ENCODE results near the gene PILRB. TPM values are rescaled to one million over a fixed set of nuclear protein-coding genes. Genes with fewer than 3 reads are reported as not detected.
"Not testable (repeated sequence)": the region's sequence is repeated elsewhere in the genome, so short reads cannot be mapped to it uniquely, and the experiment has no call there.

The PILRB gene
- total and polyA plus RNA-seq, 3 experiments from 2014 or later = 18.1 to 33.7 (median 33.5) TPM

DNA sequence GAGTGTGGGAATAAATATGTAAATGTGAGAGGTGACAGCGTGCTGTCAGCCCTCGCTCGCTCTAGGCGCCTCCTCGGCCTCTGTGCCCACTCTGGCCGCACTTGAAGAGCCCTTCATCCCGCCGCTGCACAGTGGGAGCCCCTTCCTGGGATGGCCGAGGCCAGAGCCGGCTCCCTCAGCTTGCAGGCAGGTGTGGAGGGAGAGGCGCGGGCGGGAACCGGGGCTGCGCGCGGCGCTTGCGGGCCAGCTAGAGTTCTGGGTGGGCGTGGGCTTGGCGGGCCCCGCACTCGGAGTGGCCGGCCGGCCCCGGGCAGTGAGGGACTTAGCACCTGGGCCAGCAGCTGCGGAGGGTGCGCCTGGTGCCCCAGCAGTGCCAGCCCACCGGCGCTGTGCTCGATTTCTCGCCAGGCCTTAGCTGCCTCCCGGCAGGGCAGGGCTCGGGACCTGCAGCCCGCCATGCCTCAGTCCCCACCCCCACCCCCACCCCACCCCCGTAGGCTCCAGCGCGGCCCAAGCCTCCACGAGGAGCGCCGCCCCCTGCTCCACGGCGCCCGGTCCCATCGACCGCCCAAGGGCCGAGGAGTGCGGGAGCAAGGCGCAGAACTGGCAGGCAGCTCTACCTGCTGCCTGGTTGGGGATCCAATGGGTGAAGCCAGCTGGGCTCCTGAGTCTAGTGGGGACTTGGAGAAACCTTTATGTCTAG, 23.8 kb downstream of the PILRB start:
- H3K9me3 Mint-ChIP-seq; H3K36me3 Mint-ChIP-seq; H3K27ac Mint-ChIP-seq; H3K4me3 Mint-ChIP-seq; H3K4me1 Mint-ChIP-seq; H3K27me3 ChIP-seq (ENCODE audit: insufficient read depth, low read length, poor library complexity, severe bottlenecking); H3K27me3 Mint-ChIP-seq; H3K4me1 ChIP-seq (ENCODE audit: insufficient read depth, low read length); DNase-seq; H3K4me3 ChIP-seq (ENCODE audit: low read length); H3K27ac ChIP-seq (ENCODE audit: low read depth, low read length); H3K9me3 ChIP-seq (ENCODE audit: low read length); H3K36me3 ChIP-seq (ENCODE audit: insufficient read depth, low read length): not testable (repeated sequence)
- ChIA-PET CTCF (interaction anchor here (0.8 kb wide), 2 partner anchors 12 to 25 kb away, joined by 3 to 4 read pairs; no protein-coding TSS in a partner anchor), POLR2A (interaction anchor here (0.5 to 0.6 kb wide), 2 partner anchors 241 to 299 kb away, joined by 3 to 5 read pairs; no protein-coding TSS in a partner anchor)

DNA sequence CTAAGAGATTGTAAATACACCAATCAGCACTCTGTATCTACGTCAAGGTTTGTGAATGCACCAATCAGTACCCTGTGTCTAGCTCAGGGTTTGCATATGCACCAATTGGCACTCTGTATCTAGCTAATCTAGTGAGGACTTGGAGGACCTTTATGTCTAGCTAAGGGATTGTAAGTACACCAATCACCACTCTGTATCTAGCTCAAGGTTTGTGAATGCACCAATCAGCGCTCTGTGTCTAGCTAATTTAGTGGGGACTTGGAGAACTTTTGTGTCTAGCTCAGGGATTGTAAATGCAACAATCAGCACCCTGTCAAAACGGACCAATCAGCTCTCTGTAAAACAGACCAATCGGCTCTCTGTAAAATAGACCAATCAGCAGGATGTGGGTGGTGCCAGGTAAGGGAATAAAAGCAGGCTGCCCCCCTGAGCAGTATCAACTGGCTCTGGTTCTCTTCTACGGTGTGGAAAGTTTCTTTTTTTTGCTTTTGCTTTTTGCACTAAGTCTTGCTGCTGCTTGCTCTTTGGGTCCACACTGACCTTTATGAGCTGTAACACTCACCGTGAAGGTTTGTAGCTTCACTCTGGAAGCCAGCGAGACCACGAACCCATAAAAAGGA, 24.4 kb downstream of the PILRB start:
- H3K27me3 Mint-ChIP-seq; H3K36me3 ChIP-seq (ENCODE audit: insufficient read depth, low read length); H3K27me3 ChIP-seq (ENCODE audit: insufficient read depth, low read length, poor library complexity, severe bottlenecking); H3K27ac ChIP-seq (ENCODE audit: low read depth, low read length); H3K4me1 Mint-ChIP-seq; DNase-seq; H3K9me3 Mint-ChIP-seq; H3K4me1 ChIP-seq (ENCODE audit: insufficient read depth, low read length); H3K4me3 ChIP-seq (ENCODE audit: low read length); H3K9me3 ChIP-seq (ENCODE audit: low read length); H3K36me3 Mint-ChIP-seq: not testable (repeated sequence)
- peak overlapping the region in 2 of 7 donors; percentile 8 to 50 for H3K4me3 Mint-ChIP-seq
- ChIA-PET CTCF (interaction anchor here (0.8 kb wide), 1 partner anchor 24 kb away, joined by 4 read pairs; no protein-coding TSS in a partner anchor), POLR2A (interaction anchor here (0.6 kb wide), 1 partner anchor 300 kb away, joined by 3 read pairs; no protein-coding TSS in a partner anchor)
- peak overlapping the region in 3 of 8 donors; percentile 38 to 51 (median 43) for H3K27ac Mint-ChIP-seq

DNA sequence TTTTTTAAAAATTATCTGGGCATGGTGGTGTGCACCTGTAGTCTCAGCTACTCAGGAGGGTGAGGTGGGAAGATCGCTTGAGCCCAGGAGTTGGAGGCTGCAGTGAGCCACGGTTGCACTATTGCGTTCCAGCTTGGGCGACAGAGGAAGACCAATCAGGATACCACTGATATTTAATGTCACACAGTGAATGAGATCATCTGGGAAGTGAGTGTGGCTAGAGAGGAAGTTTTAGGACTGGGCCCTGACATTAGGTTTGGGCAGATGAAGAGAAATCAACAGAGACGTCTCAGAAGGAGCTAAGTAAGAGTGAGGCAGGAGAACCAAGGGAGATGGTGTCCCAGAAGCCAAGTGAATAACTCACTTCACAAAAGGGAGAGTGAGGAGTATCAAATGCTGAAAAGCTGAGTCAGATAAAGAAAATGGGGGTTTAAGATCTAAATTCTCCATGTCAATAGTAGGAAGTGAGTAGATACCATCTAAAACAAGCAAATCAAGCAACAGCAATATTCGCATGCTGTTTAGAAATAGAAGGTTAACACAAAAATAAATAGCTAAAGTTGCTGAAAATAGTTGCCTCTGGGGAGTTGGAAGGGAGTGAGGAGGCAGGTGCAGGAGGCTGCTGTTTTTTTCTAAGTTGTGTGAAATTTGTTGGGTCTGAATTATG, 26.8 kb downstream of the PILRB start:
- H3K27ac ChIP-seq (ENCODE audit: low read depth, low read length) = no peak overlapping the region
- DNase-seq = no peak
- peaks cover 3 to 10% of the 10 kb centered on the region in 2 donors for H3K27me3 Mint-ChIP-seq
- POLR2A ChIA-PET = no interaction called here
- H3K36me3 Mint-ChIP-seq = no peaks in the 10 kb centered on the region
- no peaks in the 10 kb centered on the region for H3K4me1 ChIP-seq (ENCODE audit: insufficient read depth, low read length)
- peak overlapping the region in 1 of 8 donors; percentile 15 for H3K27ac Mint-ChIP-seq
- H3K36me3 ChIP-seq (ENCODE audit: insufficient read depth, low read length) = no peaks in the 10 kb centered on the region
- H3K9me3 Mint-ChIP-seq = no peaks in the 10 kb centered on the region
- H3K9me3 ChIP-seq (ENCODE audit: low read length) = no peaks in the 10 kb centered on the region
- CTCF ChIA-PET = no interaction called here
- no peak overlapping the region for H3K4me3 ChIP-seq (ENCODE audit: low read length)
- H3K27me3 ChIP-seq (ENCODE audit: insufficient read depth, low read length, poor library complexity, severe bottlenecking) = no peaks in the 10 kb centered on the region
- H3K4me1 Mint-ChIP-seq = peaks cover 0 to 7% (median 3%) of the 10 kb centered on the region in 3 donors
- H3K4me3 Mint-ChIP-seq = no peak overlapping the region

DNA sequence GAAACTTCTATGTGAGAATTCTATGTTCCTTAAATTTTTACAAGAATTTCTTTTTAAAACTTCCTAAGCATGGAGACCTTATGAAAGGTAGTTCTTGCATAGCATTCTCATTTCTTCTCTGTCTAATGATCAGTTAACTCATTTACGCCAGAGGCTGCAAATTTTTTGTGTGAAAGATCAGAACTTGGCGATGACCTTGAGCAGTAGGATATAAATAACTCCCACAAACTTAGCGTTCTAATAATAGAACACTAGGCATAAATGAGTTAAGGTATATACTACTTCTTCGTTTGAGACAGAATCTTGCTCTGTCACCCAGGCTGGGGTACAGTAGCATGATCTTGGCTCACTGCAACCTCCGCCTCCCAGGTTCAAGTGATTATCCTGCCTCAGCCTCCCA, 29.0 kb downstream of the PILRB start:
- Mint-ChIP-seq H3K36me3 (no peaks in the 10 kb centered on the region), H3K9me3 (no peaks in the 10 kb centered on the region), H3K27ac (no peak overlapping the region), H3K4me1 (peaks cover 0 to 7% (median 3%) of the 10 kb centered on the region in 3 donors), H3K27me3 (peaks cover 4 to 21% of the 10 kb centered on the region in 2 donors), H3K4me3 (no peak overlapping the region)
- ChIA-PET POLR2A (no interaction called here), CTCF (no interaction called here)
- DNase-seq = no peak
- Histone ChIP-seq H3K36me3 (ENCODE audit: insufficient read depth, low read length) (no peaks in the 10 kb centered on the region), H3K27ac (ENCODE audit: low read depth, low read length) (no peak overlapping the region), H3K9me3 (ENCODE audit: low read length) (no peaks in the 10 kb centered on the region), H3K4me1 (ENCODE audit: insufficient read depth, low read length) (no peaks in the 10 kb centered on the region), H3K27me3 (ENCODE audit: insufficient read depth, low read length, poor library complexity, severe bottlenecking) (no peaks in the 10 kb centered on the region), H3K4me3 (ENCODE audit: low read length) (no peak overlapping the region)

DNA sequence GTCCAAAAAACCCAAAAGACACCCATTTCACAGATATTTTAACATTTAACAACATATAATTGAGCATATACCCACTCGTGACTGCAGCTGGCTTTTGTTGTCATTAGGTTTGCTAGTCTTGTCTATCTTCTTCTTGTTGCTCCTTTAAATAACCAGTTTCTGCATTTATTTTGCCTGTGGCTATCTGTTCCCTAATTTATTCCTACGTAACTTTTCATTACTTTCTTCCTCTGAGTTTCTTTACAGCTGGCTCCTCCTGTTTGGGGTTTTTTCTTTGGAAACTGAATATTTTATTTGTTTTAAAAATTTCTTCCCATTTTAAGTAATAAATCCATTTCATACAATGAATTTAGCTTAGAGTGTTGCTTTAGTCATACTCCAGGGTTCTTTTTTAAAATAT, 29.8 kb downstream of the PILRB start:
- POLR2A ChIA-PET = no interaction called here
- CTCF ChIA-PET = no interaction called here
- H3K4me3 ChIP-seq (ENCODE audit: low read length) = no peak overlapping the region
- no peaks in the 10 kb centered on the region for H3K4me1 ChIP-seq (ENCODE audit: insufficient read depth, low read length)
- Mint-ChIP-seq H3K4me1 (peaks cover 0 to 2% (median 1%) of the 10 kb centered on the region in 3 donors), H3K36me3 (no peaks in the 10 kb centered on the region), H3K4me3 (no peak overlapping the region), H3K27me3 (peaks cover 4 to 21% of the 10 kb centered on the region in 2 donors), H3K9me3 (no peaks in the 10 kb centered on the region), H3K27ac (no peak overlapping the region)
- H3K27me3 ChIP-seq (ENCODE audit: insufficient read depth, low read length, poor library complexity, severe bottlenecking) = no peaks in the 10 kb centered on the region
- no peak overlapping the region for H3K27ac ChIP-seq (ENCODE audit: low read depth, low read length)
- DNase-seq = no peak
- no peaks in the 10 kb centered on the region for H3K36me3 ChIP-seq (ENCODE audit: insufficient read depth, low read length)
- no peaks in the 10 kb centered on the region for H3K9me3 ChIP-seq (ENCODE audit: low read length)

DNA sequence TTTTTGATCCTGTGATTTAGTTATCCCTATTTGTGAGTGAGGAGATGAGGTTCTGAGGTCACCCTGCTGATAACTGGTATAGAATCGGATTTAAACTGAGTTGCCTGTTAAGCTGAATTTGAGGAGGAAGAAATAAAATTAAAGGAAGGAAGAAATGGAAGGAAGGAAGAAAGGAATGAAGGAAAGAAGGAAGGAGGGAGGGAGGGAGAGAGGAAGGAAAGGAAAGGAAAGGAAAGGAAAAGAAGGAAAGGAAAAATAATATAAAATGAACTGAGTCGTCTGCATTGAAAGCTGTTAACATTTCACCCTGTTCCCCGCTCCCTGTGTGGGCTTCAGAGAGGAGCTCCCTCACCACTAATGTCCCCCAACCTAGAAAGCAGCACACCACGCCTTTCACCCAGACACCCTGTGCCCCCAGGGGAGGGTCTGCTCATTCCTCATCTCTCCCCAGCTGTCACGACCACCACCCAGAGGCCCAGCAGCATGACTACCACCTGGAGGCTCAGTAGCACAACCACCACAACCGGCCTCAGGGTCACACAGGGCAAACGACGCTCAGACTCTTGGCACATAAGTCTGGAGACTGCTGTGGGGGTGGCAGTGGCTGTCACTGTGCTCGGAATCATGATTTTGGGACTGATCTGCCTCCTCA, 31.6 kb downstream of the PILRB start:
- H3K36me3 Mint-ChIP-seq = no peaks in the 10 kb centered on the region
- H3K27me3 Mint-ChIP-seq = peaks cover 6 to 18% of the 10 kb centered on the region in 2 donors
- no peaks in the 10 kb centered on the region for H3K36me3 ChIP-seq (ENCODE audit: insufficient read depth, low read length)
- H3K9me3 Mint-ChIP-seq = no peaks in the 10 kb centered on the region
- H3K27ac ChIP-seq (ENCODE audit: low read depth, low read length) = no peak overlapping the region
- ChIA-PET POLR2A (no interaction called here), CTCF (interaction anchor here (0.7 kb wide), 1 partner anchor 19 kb away, joined by 4 read pairs; no protein-coding TSS in a partner anchor)
- H3K4me3 Mint-ChIP-seq = no peak overlapping the region
- H3K4me1 ChIP-seq (ENCODE audit: insufficient read depth, low read length) = no peaks in the 10 kb centered on the region
- no peaks in the 10 kb centered on the region for H3K4me1 Mint-ChIP-seq
- no peak overlapping the region for H3K27ac Mint-ChIP-seq
- no peaks in the 10 kb centered on the region for H3K27me3 ChIP-seq (ENCODE audit: insufficient read depth, low read length, poor library complexity, severe bottlenecking)
- H3K4me3 ChIP-seq (ENCODE audit: low read length) = no peak overlapping the region
- no peak for DNase-seq
- H3K9me3 ChIP-seq (ENCODE audit: low read length) = no peaks in the 10 kb centered on the region

DNA sequence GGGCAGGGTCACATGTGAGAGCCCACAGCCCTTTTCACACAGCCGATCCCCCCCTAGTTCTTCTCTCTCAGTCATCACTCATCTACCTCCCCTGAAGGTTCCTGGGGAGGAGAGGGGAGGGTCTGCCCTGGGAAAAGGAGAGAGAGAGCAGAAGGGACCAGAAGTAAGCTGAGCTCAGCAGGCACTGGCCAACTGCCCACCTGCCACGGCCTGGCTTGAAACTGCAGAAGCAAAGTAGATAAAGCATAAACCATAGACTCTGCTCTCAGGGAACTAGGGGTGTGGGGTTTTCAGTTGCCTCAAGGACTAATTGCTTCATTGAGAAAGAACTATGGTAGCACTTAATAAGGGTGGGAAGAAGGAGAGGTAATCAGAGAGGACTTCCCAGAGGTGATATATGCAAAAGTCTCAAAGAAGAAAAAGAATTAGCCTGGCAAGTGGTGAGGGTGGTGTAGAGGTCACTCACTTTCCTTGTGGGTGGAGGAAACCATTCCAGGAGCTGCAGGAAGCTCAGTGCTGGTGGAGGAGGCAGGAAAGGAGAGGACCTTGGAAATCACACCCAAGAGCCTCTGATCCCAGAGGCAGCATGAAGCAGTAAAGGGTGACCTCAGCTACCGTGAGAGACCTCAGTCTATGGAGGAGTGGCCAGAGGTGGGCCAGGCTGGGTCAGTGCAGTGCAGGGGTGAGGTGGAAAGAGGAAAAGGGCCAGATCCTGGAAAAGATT, 32.5 kb downstream of the PILRB start:
- ChIA-PET CTCF (no interaction called here), POLR2A (no interaction called here)
- H3K9me3 Mint-ChIP-seq = no peaks in the 10 kb centered on the region
- no peak overlapping the region for H3K4me3 ChIP-seq (ENCODE audit: low read length)
- no peaks in the 10 kb centered on the region for H3K4me1 ChIP-seq (ENCODE audit: insufficient read depth, low read length)
- H3K4me1 Mint-ChIP-seq = peaks cover 0 to 3% (median 1%) of the 10 kb centered on the region in 3 donors
- H3K36me3 Mint-ChIP-seq = no peaks in the 10 kb centered on the region
- H3K9me3 ChIP-seq (ENCODE audit: low read length) = no peaks in the 10 kb centered on the region
- peaks cover 6 to 18% of the 10 kb centered on the region in 2 donors for H3K27me3 Mint-ChIP-seq
- no peak overlapping the region for H3K27ac ChIP-seq (ENCODE audit: low read depth, low read length)
- H3K27ac Mint-ChIP-seq = no peak overlapping the region
- H3K4me3 Mint-ChIP-seq = no peak overlapping the region
- no peaks in the 10 kb centered on the region for H3K27me3 ChIP-seq (ENCODE audit: insufficient read depth, low read length, poor library complexity, severe bottlenecking)
- no peak for DNase-seq
- no peaks in the 10 kb centered on the region for H3K36me3 ChIP-seq (ENCODE audit: insufficient read depth, low read length)
